Aorta (tissue), 5 donors: ENCODE results near the gene RRAD. TPM values are rescaled to one million over a fixed set of nuclear protein-coding genes. Genes with fewer than 3 reads are reported as not detected.

ENCODE experiments used
- ATAC-seq: fragments of 200-7000 bp; cut with Tn5 transposase; one replicate; pipeline ENCODE4 v1.9.1; 2022; ENCODE audit warnings: moderate library complexity; ENCODE audit not compliant: low FRiP score
- DNase-seq, 2 donors: peaks; one replicate each; pipeline ENCODE4 v3.0.0-alpha.2; 2020
- H3K27ac ChIP-seq, 2 donors: one replicate each; pipeline ENCODE4 v1.5.1; 2013; ENCODE audit warnings: low read length in 2 of 2, mild to moderate bottlenecking in 2 of 2, moderate library complexity in 2 of 2, control low read depth in 1 of 2, inconsistent platforms in 1 of 2, low read depth in 1 of 2
- H3K27me3 ChIP-seq, 2 donors: one replicate each; pipeline ENCODE4 v1.6.1; 2013; ENCODE audit warnings: control low read depth in 1 of 2, low read length in 1 of 2, mild to moderate bottlenecking in 1 of 2, moderate library complexity in 1 of 2; ENCODE audit not compliant: insufficient read depth in 2 of 2, control insufficient read depth in 1 of 2
- H3K36me3 ChIP-seq, 2 donors: one replicate each; pipeline ENCODE4 v1.6.1; 2013; ENCODE audit warnings: control low read depth in 1 of 2, low read length in 1 of 2, mild to moderate bottlenecking in 1 of 2; ENCODE audit not compliant: insufficient read depth in 2 of 2, control insufficient read depth in 1 of 2
- H3K4me1 ChIP-seq, 2 donors: one replicate each; pipeline ENCODE4 v1.6.1; 2013; ENCODE audit warnings: low read length in 2 of 2, control low read depth in 1 of 2, mild to moderate bottlenecking in 1 of 2, moderate library complexity in 1 of 2; ENCODE audit not compliant: insufficient read depth in 2 of 2, control insufficient read depth in 1 of 2
- H3K4me3 ChIP-seq, 2 donors: one replicate each; pipeline ENCODE4 v1.5.1; 2013; ENCODE audit warnings: low read length in 2 of 2, control low read depth in 1 of 2, mild to moderate bottlenecking in 1 of 2
- H3K9me3 ChIP-seq: one replicate; pipeline ENCODE4 v1.6.1; 2013; ENCODE audit warnings: mild to moderate bottlenecking, low read length; ENCODE audit not compliant: control insufficient read depth
- WGBS, 2 donors: extraction: QIAGEN DNeasy Blood & Tissue Kit; methylation state at CpG; one replicate each; pipeline ENCODE4 v1.1.7; 2013; 5-methylcytosine and 5-hydroxymethylcytosine counted together
- intact Hi-C, 2 donors: fragments of 100-400 bp; cut with DNase I; formaldehyde crosslinking; loops; one replicate each; pipeline versions ENCODE4 v1.14.2 to v1.15.0; 2022
- polyA plus RNA-seq, 2 donors: library from polyadenylated mRNA; stranded (reverse); fragments of 200-250 nt; gene quantifications; one replicate each; pipeline ENCODE4 v1.2.3, GENCODE V29; 2013
- total RNA-seq, 2 donors: library from RNA; stranded (reverse); fragmentation: NEBNext Ultra II Directional; extraction: Animal tissue kit (Norgen Biotek cat#: 25700); gene quantifications; one replicate each; pipeline ENCODE4 v1.2.1, GENCODE V29; 2021
- donor health status: healthy with polysubstance abuse.
- donor health status: Bipolar disorder and iron deficiency.
- donor health status: DM: no; HTN: no; CAD: no.
- donor health status: DM: no; HTN: no; CAD: no.
- donor health status: DM: yes; HTN: yes; CAD: no.

The RRAD gene
- total and polyA plus RNA-seq, 4 donors: 16.2 to 35.2 (median 26.8) TPM

DNA sequence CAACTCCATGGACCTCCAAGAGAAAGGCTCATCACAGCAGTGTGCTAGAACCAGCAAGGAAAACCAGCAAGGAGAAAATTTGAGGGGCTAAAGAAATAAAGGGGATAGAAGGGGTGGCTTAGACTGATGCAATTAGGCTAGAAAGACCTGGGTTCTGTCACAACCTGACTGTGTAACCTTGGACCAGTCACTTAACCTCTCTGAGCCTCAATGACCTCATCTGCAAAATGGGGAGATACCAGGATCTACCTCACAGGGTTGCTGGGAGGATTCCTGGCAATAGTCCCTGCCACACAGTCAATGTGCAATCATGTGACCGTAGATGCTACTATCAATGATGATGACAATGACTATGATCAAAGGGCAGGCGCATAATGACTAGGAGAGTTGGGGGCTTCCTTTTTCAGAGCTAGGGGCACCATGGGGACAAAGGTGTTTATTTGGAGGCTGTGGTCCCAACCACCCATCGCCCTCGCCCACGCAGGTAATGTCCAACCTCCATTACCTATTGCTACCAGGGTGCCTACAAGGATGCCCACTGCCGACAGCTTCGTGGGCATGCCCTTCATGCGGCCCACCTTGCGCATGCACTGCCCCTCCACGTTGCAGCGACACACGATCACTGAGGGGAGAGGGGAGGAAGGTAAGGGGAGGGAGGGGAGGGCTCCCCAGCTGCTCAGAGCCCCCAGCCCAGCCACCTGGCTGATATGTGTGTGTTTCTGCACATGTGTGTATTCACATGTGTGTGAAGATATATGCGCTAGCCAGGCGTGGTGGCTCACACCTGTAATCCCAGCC lies 16.4 kb downstream of the RRAD start:
- Histone ChIP-seq H3K27me3 (no peaks in the 10 kb centered on the region), H3K27ac (no peak overlapping the region), H3K9me3 (no peaks in the 10 kb centered on the region), H3K36me3 (no peaks in the 10 kb centered on the region), H3K4me3 (no peak overlapping the region), H3K4me1 (no peaks in the 10 kb centered on the region)
- DNase-seq (peak in 1 of 2 donors; percentile 44), ATAC-seq (no peak)
- intact Hi-C loops: no loop called here
- 96 to 98% methylated on average over 14 of the region's 14 CpGs for WGBS, 2 donors

DNA sequence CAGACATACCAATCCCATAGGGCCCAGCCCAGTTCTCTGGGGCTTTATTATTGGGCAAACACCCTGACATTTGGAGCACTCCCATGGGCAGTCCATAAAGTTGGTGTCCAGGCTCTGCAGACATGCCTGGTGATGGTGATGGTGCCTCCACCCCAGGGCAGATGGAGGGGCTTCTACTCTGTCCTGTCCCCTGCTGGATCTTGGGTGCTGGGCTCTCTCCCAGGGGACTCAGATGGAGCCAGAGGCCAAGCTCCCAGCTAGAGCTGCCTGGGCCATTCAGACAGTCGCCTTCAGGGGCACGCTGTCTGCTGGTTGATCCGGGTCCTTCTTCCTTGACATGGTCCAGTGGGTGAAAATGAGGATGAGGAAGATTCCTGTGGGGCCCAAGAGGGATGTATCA lies 17.2 kb downstream of the RRAD start:
- Histone ChIP-seq H3K36me3 (no peaks in the 10 kb centered on the region), H3K27me3 (no peaks in the 10 kb centered on the region), H3K27ac (no peak overlapping the region), H3K4me1 (no peaks in the 10 kb centered on the region), H3K9me3 (no peaks in the 10 kb centered on the region), H3K4me3 (no peak overlapping the region)
- intact Hi-C loops: no loop called here
- ATAC-seq (no peak), DNase-seq (peak in 1 of 2 donors; percentile 25)
- 94 to 96% methylated on average over 3 of the region's 3 CpGs for WGBS, 2 donors

DNA sequence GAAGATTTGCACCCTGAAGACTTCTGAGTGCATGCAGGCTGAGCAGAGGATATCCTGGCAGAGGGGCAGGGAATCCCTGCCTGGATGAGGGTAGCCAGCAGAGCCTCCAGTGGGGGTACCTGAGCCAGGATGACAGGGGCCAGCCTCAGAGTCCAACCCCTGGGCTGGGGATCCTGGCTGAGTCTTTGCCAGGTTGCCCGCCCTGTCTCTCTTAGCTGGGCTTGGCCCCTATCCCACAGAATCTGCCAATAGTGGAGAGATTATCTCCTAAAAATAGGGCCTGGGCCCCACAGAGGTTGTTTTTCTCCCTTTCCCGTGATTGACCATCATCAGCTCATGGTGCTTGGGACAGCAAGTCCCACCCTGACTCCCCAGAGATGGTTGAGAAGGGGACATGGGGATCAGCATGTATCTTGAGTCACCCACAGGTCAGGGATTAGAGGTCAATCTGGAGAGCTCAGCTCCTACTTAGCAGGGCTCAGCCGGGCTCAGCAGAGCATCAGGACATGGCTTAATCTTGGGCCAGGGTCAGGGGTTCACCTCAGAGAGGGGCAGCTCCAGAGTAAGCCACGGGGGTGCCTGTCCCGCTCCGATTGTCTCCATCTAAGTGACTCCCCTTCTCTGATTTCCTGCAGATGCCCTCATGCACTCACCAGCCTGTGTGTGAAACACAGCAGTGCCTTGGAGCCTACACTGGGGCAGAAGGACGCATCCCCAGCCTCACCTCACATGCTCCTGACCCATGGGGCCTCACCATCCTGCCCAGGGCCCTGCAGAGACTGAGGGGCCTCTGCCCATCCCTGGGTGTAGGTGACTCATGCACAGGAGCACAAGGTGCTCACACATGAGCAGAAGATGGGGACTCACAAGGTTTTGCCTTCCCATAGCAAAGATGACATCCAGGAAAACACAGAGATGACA lies 18.2 kb downstream of the RRAD start:
- Histone ChIP-seq H3K4me3 (no peak overlapping the region), H3K4me1 (no peaks in the 10 kb centered on the region), H3K27ac (no peak overlapping the region), H3K36me3 (no peaks in the 10 kb centered on the region), H3K9me3 (no peaks in the 10 kb centered on the region), H3K27me3 (no peaks in the 10 kb centered on the region)
- WGBS, 2 donors: 69 to 76% methylated on average over 7 of the region's 7 CpGs
- no peak for ATAC-seq
- peak in 1 of 2 donors; percentile 65 for DNase-seq
- intact Hi-C loops: no loop called here

DNA sequence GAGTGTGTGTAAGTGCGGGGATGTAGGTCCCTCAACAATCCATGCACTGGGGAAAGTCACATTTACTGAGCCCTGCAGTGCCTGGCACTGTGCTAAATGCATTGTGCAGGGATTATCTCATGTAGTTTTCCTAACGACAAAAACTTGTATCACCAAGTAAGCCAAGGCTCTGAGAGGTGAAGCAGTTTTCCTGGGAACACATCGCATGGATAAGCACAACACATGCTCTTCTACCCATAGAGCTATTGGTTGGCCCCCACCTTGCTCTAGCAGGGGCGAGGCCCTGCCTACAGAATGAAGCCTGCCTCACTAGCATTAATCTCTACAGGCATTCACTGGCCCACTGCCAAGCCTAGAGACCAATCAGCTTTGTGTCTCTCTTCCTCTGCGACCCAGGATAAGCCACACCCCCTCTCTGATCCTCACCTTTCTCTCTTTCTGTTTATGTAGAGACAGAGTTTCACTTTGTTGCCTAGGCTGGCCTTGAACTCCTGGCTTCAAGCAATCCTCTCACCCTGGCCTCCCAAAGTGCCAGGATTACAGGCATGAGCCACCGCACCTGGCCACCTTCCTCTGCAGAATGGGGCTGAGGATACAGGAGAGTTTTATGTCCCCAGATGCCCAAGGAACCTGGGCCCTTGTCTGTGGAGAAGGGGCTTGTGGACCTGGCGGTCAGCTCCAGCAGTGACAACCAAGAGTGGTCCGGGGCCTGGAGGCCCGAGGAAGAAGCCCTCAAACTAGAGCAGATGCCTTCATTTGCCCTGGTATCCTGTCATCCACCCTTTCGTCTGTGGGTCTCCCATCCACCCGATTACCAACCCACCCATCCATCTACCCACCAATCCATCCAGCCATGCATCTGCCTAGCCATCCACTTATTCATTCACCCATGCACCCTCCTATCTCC lies 19.4 kb downstream of the RRAD start:
- intact Hi-C loops: no loop called here
- ATAC-seq (no peak), DNase-seq (peak in 1 of 2 donors; percentile 69)
- Histone ChIP-seq H3K27ac (no peak overlapping the region), H3K27me3 (no peaks in the 10 kb centered on the region), H3K36me3 (no peaks in the 10 kb centered on the region), H3K4me1 (peaks cover 0 to 4% of the 10 kb centered on the region in 2 donors), H3K4me3 (no peak overlapping the region), H3K9me3 (no peaks in the 10 kb centered on the region)
- 59 to 65% methylated on average over 11 of the region's 11 CpGs for WGBS, 2 donors

DNA sequence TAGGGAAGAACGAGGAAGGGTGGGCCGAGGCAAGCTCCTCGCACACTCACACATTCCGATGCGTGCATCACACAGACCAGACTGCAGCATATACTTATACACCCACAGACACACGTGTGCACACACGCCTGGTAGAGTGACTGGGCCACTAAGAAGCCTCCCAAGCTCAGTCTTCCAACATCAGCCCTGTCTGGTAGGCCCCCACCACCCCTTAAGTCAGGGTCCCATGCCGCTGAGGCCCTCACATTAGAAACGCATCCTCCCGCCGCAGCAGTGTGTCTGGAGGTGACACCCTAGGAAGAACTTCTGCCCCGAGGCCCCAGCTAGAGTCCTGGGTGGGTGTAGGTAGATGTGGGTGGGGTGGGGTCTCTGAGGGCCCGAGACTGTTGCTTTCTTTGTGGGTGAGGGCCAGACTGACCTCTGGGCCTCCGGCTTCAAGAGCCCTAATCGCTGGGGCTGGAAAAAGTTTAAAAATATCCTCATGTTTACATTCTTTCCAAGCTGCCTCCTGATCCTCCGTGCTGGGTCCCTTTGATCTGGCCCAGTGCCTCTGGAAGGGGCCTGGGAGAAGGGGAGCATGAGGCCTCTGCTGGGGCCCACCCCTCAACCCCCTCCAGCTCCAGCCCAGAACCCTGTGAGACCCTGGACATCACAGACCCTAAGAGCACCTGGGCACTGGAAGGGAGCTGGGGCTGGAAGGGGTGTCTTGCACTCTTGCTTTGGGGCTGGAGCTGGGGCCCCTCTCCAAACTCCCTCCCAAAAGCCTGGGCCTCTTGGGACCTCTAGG lies 20.3 kb downstream of the RRAD start:
- ATAC-seq (no peak), DNase-seq (peak in 1 of 2 donors; percentile 57)
- Histone ChIP-seq H3K4me1 (peaks cover 0 to 4% of the 10 kb centered on the region in 2 donors), H3K27me3 (no peaks in the 10 kb centered on the region), H3K36me3 (no peaks in the 10 kb centered on the region), H3K9me3 (no peaks in the 10 kb centered on the region), H3K27ac (peak overlapping the region; percentile 3 to 60), H3K4me3 (no peak overlapping the region)
- WGBS, 2 donors: 21 to 34% methylated on average over 16 of the region's 16 CpGs
- intact Hi-C loops: loop anchor here in 1 of 2 donors (5.0 kb wide), 1 partner anchor 112 kb away; no protein-coding TSS in a partner anchor

DNA sequence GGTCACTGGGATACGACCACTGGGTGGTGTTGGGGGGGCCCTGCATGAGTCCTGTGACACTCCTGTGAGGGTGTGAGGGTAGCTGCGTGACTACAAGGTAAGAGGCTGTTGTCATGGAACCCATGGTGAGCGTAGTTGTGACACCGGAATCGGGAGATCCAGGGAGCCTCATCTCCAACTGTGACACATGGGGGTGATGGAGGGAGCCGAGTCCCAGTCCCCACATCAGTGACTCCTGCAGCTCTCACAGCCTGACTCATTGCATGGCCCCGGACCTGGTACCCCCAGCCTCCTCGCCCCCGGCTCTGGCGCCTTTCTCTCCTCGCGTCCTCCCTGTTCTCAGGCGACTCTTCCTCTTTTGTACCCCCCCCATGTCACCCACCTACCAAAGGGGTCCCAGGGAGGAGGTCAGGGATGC lies 20.9 kb downstream of the RRAD start:
- Histone ChIP-seq H3K36me3 (no peaks in the 10 kb centered on the region), H3K27ac (peak overlapping the region; percentile 46 to 60), H3K4me1 (peaks cover 2 to 4% of the 10 kb centered on the region in 2 donors), H3K4me3 (no peak overlapping the region), H3K9me3 (no peaks in the 10 kb centered on the region), H3K27me3 (no peaks in the 10 kb centered on the region)
- intact Hi-C loops: loop anchor here in 1 of 2 donors (5.0 kb wide), 1 partner anchor 113 kb away; no protein-coding TSS in a partner anchor
- whole genome bisulfite sequencing, 2 donors: 80 to 87% methylated on average over 13 of the region's 13 CpGs
- ATAC-seq (no peak), DNase-seq (peak; percentile 22 to 73)

DNA sequence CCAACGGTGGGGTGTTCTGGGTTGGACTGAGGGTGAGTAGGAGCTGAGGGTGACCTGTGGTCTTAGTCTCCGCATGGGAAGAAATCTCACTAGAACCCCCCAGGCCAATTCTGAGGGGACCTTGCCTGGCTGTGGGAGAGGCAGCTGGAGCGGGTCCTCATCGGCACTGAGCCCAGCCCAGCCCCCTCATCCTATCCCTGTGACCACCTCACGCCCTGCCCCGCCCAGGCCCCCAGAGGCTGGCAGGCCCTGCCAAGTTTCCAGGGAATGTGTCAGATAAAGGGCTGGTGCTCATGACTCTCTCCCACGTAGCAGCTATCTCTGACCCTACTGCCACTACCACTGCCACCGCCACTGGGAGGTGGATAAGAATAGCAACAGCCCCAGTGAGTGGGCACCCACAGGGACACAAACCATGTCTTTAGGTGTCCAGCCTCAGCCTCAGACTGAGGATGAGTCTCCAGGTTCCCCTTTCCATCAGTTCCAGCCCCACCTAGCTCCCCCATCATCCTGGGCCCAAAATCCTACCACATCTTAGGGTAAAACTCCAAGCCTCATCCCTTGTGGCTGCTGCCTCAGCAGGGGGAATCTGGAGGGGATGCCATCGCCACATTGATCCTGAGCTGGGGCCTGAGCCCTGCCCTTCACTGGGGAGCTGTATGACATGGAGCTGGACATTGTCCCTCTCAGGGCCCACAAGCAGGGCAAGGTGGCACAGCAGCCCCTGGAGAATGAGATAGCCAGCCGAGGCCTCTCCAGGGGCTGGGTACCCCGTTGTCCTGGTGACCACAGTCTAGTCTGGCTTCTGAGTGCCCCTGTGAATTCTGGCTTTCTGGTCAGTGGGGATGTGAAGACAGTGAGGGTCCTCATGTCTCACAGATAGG lies 21.5 kb downstream of the RRAD start:
- DNase-seq: peak in 1 of 2 donors; percentile 81
- ATAC-seq: no peak
- no peaks in the 10 kb centered on the region for H3K36me3 ChIP-seq
- H3K4me1 ChIP-seq: peaks cover 4% of the 10 kb centered on the region in 2 donors
- intact Hi-C loops: loop anchor here in 1 of 2 donors (1.0 to 5.0 kb wide), 2 partner anchors 20 to 114 kb away; no protein-coding TSS in a partner anchor
- H3K9me3 ChIP-seq: no peaks in the 10 kb centered on the region
- no peak overlapping the region for H3K4me3 ChIP-seq
- WGBS, 2 donors: 45 to 52% methylated on average over 11 of the region's 11 CpGs
- H3K27ac ChIP-seq: peak overlapping the region; percentile 60 to 86
- no peaks in the 10 kb centered on the region for H3K27me3 ChIP-seq
